ENCODE data around the gene SORCS2.

The SORCS2 gene

GRCh38 chr4:7653510-7654369, 461.4 kb downstream of the SORCS2 start:
- no peak for DNase-seq

DNA sequence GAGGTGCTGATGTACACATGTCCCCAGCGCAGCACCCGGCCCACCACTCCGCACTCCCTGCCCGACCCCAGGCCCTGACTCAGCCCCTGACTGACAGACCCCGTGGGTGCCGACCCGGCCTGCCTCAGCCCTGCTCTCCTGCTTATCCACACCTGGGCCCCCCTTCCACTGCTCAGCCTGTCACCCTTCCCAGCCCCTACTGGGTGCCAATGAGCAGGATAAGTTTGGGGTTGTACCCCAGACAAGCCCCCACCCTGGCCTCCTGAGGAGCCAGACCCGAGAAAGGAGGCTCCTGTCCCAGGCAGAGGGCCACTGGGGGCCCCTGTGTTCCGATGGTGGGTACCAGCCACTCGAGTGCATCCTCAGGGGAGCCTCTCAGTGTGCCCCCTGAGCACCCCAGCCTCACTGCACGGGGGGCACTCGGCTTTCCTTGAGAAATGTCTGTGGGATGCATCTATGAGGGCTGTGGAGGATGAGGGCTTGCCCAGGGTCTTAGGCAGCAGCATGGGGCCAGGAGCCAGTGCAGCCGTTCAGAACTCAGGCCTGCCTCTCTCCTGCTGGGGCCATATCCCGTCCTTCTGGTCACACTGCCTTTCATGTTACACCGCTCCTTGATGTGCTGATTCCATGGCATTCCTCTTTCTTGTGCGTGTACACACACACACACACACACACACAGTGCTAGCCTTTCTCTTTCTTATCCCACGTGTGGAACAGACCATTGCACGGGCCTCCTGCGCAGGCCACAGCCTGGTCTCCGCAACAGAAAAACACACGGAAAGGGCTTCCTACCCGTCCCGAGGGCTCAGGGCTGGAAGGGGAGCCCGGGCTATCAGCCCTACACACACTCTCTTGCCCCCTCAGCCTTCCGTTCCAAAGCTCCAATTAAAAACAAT, 462.5 kb downstream of the SORCS2 start:
- DNase-seq = no peak

GRCh38 chr4:7655511-7656243, 463.3 kb downstream of the SORCS2 start:
- DNase-seq = peak; percentile 67

DNA sequence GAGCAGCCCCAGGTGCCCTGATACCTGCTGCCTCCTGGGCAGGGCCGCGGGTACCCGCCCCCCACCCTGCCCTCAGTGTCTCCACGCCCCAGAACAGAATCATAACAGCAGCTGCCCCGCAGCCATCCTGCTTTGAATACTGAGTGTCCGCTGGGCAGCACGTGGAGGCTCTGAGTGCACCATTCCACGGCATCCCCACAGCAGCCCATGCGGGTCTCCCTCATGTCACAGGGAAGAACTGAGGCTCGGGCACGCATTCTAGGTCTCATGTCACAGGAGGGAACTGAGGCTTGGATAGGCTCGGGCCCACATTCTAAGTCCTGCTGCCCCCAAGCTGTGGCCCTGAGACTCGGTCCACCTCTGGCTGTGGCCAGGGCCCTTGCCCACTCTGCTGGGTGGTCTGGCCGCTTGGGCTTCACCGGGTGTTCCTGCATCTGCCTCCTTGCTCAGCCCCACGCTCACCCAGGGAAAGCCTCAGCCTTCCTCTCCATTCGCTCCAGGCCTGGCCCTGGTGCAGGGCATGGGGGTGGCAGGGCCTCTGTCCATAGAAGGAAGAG, 464.0 kb downstream of the SORCS2 start:
- no peak for DNase-seq

GRCh38 chr4:7657545-7658297, 465.4 kb downstream of the SORCS2 start:
- no peak for DNase-seq

DNA sequence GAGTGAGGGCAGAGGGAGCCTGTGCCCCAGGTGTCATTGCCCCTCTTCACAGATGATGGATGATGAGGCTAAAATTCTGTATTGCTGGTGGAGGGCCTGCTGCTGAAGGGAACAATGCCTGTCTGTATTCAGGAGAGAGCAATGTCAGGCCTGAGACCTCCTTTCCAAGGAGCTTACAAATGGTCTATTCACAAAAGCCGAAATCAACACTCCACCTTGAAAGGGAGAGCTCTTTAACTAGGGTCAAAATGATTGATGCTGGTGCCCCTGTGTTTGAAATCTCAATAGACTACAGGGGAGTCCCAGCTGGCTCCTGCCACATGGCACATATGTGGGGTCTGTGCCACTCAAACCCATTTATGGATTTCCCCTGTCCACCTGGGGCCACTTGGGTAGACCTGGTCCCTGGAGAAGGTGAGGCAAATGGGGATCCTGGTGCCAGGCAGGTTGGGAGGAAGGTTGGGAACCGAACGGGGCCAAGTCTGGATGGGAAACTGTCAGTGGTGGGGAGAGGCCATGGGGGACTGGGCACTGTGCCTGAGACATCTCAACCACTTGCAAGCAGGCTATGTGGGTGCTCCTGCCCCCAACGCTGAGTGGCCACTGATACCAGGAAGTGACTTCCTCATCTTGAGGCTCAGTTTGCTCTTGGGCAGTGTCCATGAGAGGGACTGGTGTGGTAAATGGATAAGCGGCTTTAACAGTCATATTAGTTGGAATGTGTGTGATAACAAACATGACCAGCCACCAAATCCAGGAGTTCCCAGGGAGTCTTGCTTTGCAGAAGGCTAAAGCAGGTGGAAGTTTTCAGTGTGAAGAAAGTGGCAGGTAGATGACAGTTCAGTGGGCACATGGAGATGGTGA, 466.2 kb downstream of the SORCS2 start:
- DNase-seq = no peak

- no peak for DNase-seq
These were observed 467.3 kb downstream of the SORCS2 start for GRCh38 chr4:7659429-7660175.

DNA sequence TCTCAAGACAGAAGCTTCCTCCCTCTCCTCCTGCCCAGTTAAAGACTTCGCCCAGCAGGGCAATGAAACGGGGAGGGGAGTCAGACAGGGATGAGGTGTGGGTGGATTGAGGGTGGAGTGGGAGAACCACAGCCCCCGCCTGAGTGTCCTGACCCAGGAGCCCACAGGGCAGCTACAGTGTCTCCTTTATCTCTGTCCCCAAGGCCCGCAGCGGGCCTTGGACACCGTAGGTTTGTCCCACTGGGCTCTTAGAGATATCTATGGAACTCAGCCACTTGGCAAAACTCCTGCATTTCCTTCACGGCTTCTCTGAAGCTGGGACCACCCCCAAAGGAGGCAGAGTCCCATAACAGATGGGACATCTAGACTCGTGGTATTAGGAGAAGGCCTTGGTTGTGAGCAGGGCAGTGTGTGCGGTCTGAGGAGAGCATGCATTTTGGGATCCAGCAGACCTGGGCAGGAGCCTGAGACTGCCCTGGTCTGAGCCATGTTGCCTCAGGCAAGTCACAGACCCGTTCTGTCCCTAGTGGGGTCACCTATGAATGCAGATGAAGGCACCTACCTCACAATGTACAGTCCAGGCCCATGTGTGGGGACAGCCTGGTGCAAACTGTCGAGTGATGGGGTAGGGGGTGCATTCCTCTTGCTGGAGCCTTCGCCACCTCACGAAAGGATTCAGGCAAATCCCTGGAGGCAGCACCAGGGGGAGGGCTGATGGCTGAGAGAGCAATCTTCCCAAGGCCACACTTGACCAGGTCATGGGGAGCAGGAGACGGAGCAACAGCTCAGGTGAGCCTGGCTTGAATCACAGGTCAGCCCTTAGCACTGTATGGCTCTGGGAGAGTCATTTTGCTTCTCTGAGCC, 468.1 kb downstream of the SORCS2 start:
- DNase-seq = no peak

- DNase-seq = no peak
These were observed 468.9 kb downstream of the SORCS2 start for GRCh38 chr4:7661066-7661748.

DNA sequence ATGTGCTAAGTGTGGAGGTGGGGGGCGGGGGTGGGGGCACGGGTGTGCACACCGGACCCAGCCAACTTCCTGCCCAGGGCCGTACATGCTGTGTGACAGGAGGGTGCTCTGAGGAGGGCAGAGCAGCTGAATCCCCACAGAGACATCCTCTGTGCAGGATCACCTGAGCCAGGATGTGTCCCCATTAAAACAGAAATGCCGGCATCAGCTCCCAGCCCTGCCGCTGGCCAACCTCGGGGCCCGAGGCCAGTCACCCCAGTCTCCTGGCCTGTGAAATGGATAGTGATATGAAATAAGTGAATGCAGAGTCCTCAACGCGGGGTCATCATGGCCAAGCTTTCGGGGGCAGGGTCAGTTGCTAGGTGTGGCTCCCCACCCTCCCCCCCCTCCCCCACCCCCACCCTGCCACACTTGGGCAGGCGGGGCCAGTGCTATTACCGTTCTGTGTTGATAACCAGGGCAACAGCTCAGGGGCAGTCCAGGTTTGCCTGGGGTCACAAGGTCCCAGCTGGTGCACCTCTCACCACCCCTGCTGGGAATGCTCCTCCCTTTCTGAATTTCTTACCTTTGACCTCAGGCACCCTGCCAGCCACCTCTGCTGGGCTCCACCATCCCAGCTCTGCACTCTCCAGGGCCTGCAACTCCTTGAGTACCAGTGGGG, 469.6 kb downstream of the SORCS2 start:
- no peak for DNase-seq

DNA sequence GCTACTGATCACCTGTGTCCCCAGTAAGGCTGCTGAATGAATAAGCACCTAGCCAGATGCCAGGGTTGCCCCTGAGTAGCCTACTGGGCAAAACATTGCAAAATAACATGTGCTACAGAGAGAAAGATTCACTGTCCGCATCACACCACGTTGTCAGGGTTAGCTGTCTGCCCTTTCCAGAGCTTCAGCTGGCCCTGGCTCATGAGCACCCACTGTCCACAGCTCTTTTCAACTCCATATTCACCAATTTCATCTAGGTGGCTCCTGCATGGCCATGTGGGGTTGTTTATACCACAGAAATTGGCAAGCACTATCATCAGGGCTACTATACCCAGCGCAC, 470.1 kb downstream of the SORCS2 start:
- DNase-seq = no peak

- DNase-seq = no peak
These were observed 470.8 kb downstream of the SORCS2 start for GRCh38 chr4:7663075-7663541.

DNA sequence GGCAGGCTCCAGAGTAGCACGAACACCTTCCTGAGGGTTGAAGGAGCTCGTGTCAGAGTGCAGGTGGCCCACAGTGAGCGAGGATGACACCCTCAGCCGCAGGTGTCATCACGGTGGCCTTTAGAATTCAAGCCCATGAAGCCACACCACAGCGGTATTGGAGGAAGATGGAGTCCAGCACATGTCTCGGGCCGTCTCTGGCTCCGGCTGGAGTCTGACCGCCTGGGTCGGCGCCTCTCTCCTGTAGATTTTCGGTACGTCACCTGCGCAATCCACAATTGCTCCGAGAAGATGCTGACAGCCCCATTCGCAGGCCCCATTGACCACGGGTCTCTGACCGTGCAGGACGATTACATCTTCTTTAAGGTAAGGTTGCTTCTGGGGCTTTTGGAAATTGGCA, 471.8 kb downstream of the SORCS2 start:
- no peak for DNase-seq

- DNase-seq = no peak
These were observed 473.0 kb downstream of the SORCS2 start for GRCh38 chr4:7665321-7665720.

- DNase-seq = no peak
These were observed 473.7 kb downstream of the SORCS2 start for GRCh38 chr4:7666011-7666410.

DNA sequence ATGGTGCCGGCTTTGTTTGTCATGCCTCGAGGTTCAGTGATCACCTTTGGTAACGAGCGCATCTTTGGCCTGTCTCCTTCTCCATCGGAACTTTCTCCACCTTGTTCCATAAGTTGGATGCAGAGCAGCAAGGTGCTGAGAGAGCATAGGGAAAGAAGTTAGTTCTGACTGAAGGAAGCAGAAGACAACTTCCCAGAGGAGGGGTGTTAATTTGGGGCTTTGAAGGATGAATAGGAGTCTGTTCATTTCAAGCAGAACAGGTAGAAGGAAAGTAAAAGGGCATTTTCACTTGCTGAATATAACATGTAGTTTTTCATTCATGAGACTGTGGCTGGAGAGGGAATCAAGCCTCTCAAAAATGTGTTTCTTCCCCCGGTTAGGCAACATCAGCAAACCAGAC, 474.4 kb downstream of the SORCS2 start:
- no peak for DNase-seq

GRCh38 chr4:7668271-7668670, 475.9 kb downstream of the SORCS2 start:
- no peak for DNase-seq

DNA sequence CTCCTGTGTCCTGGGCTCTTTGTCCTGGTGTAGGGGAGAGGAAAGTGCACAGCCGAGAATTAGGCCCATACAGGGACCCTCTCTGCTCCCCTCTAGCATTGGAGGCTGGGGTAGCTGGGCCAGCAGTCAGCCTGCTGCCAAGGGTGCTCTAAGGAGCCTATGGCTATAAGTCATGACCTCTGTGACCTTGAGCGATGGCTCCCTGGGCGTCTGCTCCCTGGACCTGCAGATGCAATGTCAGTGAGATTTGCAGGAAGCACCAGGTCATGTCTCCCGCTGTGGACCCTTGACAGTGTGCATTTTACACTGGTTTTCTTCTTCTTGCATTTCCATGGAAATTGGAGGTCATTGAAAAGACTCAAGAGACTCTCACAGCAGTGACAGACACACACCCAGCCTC, 476.5 kb downstream of the SORCS2 start:
- DNase-seq = no peak
